ENCODE measurements around the gene ENTREP1. TPM values are rescaled to one million over a fixed set of nuclear protein-coding genes. Genes with fewer than 3 reads are reported as not detected.

ENTREP1 gene
- total RNA-seq, 1 experiment from 2014 or later: 21.3 TPM

DNA sequence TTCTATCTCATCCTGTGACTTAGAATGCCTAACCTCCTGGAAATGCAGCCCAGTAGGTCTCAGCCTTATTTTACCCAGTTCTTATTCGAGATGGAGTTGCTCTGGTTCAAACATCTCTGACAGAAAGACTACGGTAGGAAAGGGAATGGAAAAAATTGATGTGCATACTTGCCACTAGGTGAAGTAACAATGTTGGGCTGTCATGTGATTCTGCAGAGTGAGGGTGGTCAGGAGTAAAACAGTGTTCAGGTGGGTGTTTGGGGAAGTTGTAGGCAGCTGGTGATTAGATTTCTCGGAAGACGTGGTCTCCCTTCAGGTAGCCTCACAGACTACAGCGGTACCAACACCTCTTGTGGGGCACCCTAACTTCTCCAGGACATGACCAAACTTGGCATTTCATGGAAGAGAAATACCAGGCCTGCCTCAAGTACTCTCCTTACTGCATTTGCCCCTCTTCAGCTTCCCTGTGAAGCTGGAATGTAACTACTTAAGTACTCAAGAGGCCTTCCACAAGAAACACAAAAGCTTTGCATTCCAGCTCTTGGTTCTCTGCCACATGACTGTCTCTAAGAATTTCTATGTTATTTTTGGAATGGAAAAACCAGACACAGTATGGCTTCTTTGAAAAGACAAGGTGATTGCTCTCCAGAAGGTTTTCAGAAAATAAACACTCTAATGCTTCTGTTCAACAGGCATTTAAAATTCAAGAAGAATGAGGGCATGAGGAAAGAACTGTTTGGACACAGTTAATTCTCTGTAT, 17.4 kb upstream of the ENTREP1 start:
- H3K23ac ChIP-seq (ENCODE audit: insufficient read length, low read depth, low read length): no peak overlapping the region
- WGBS (ENCODE audit: extremely low coverage, insufficient read length, low lambda C conversion rate): no CpG with 5 or more reads among the region's 5 CpGs

More for the DNA sequence above, 17.4 kb upstream of the ENTREP1 start:
- no peak overlapping the region for H2BK20ac ChIP-seq (ENCODE audit: low read depth, low read length, poor library complexity, severe bottlenecking)
- H3K9ac ChIP-seq (ENCODE audit: extremely low read depth, insufficient read length, low read length): no peak overlapping the region
- Mint-ChIP-seq H3K4me3 (peak overlapping the region in 1 of 2 experiments; percentile 13; a peak in 3 of 5 replicates), H3K27ac (peak overlapping the region; percentile 94 to 100 (median 97)), H3K36me3 (ENCODE audit: insufficient read depth in 1 of 3, low read depth in 3 of 3) (peaks cover 17 to 45% (median 26%) of the 10 kb centered on the region in 3 experiments), H3K4me1 (peaks cover 22 to 30% of the 10 kb centered on the region in 2 experiments), H3K27me3 (ENCODE audit: low read depth) (no peaks in the 10 kb centered on the region), H3K9me3 (peaks cover 29 to 31% of the 10 kb centered on the region in 2 experiments)
- H3K56ac ChIP-seq (ENCODE audit: insufficient read length, low read depth, low read length): no peak overlapping the region
- peak overlapping the region; percentile 8 for H4K5ac ChIP-seq (ENCODE audit: insufficient read length, low read depth, low read length)
- peak overlapping the region; percentile 89 for H3K27ac ChIP-seq (ENCODE audit: insufficient read length, low read depth, low read length)
- H2AK5ac ChIP-seq (ENCODE audit: insufficient read length, low read length): no peak overlapping the region
- peak overlapping the region; percentile 12 for H3T11ph ChIP-seq (ENCODE audit: low read length)
- no peak overlapping the region for H4K91ac ChIP-seq (ENCODE audit: insufficient read length, low read depth, low read length)
- peak; percentile 46; the same call in 2 of the 3 replicates for TF ChIP-seq CTCF (conservative IDR thresholded peaks at IDR 0.05)
- no peak overlapping the region for H2BK15ac ChIP-seq (ENCODE audit: low read depth, low read length)
- H2BK12ac ChIP-seq (ENCODE audit: insufficient read length, low read depth, low read length): no peak overlapping the region
- H2BK120ac ChIP-seq (ENCODE audit: low read depth, low read length, poor library complexity, severe bottlenecking): peak overlapping the region; percentile 1
- no peak overlapping the region; the same call in 1 of the 2 replicates for H3K4ac ChIP-seq (ENCODE audit: low read depth, low read length)
- peaks cover 7% of the 10 kb centered on the region for H3K9me3 ChIP-seq (ENCODE audit: control insufficient read depth, low read depth, low read length)
- H3K27me3 ChIP-seq (ENCODE audit: insufficient read depth, low read length): no peaks in the 10 kb centered on the region
- H4K20me1 ChIP-seq (ENCODE audit: control insufficient read depth, insufficient read depth, insufficient read length): no peaks in the 10 kb centered on the region
- H3K4me1 ChIP-seq (ENCODE audit: insufficient read depth, low read length): peaks cover 11% of the 10 kb centered on the region
- H3K23me2 ChIP-seq (ENCODE audit: insufficient read length, low read depth, low read length, poor library complexity, severe bottlenecking): no peaks in the 10 kb centered on the region
- no peaks in the 10 kb centered on the region for H3K79me1 ChIP-seq (ENCODE audit: insufficient read depth, low read depth, low read length, poor library complexity, severe bottlenecking)
- H3K18ac ChIP-seq (ENCODE audit: insufficient read length, low read depth, low read length): peak overlapping the region; percentile 59
- H2BK5ac ChIP-seq (ENCODE audit: insufficient read length, low read length): peak overlapping the region; percentile 13
- peak overlapping the region; percentile 1 for H3K4me2 ChIP-seq (ENCODE audit: insufficient read depth, insufficient read length, low read length)
- H3K14ac ChIP-seq (ENCODE audit: insufficient read depth, low read length): peak overlapping the region; percentile 13; the same call in 1 of the 2 replicates
- H4K8ac ChIP-seq (replicated peaks; ENCODE audit: insufficient read length, low read depth, low read length): no peak overlapping the region
- no peak overlapping the region for H2AFZ ChIP-seq (ENCODE audit: low read length)
- H3K79me2 ChIP-seq (ENCODE audit: insufficient read depth, low read length): no peaks in the 10 kb centered on the region
- peak; percentile 73 for DNase-seq
